Measurements from ENCODE around the gene EID2B.
A peak's percentile ranks its signal among the peaks of the same experiment; 100 is the strongest.

The EID2B gene

DNA sequence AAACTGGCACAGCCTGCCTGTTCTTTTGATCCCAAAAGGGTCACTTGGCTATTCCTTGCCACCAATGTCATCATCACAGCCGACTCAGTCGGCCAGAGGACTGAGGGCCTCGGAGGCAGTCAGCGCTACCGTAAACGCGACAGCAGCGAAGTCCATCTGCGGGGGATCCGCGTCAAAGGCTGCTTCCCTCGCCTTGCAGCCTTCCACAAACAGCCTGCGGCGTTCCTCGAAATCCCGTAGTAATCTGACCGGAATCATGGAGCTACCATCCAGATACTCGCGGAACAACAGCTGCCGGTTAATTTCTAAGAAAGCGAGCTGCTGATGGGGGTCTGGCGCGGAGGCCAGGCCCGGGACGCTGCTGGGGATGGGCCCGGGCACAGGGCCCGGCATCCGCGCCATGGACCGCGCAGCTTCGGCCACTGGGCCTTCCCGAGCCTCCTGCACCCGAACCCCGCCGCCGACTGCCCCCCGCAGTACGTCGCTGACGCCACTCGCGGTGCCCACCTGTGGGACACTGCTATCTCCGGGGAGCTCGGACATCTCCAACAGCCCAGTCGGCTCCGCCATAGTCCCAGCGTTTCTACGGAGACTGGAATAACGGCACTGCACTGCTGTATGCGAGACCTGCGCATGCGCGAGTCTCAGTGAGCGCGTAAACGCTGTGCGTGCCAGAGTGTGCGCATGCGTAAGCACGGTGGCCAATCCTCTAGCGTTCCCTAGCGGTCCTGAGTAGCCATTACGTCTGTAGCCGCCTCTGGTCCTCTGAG, at the start of gene EID2B:
EID2B (minus strand) TSS at position 620 of the 770 bp plus-strand sequence; CDS start at position 570, 50 bp downstream.
- peak; percentile 96 to 99 for DNase-seq
- TF ChIP-seq GATA1 (IDR thresholded peaks at IDR 0.05; ENCODE audit: low read depth, low read length) (no peak), POLR2A (IDR thresholded peaks at IDR 0.05; ENCODE audit: low read length) (peak; percentile 77)

DNA sequence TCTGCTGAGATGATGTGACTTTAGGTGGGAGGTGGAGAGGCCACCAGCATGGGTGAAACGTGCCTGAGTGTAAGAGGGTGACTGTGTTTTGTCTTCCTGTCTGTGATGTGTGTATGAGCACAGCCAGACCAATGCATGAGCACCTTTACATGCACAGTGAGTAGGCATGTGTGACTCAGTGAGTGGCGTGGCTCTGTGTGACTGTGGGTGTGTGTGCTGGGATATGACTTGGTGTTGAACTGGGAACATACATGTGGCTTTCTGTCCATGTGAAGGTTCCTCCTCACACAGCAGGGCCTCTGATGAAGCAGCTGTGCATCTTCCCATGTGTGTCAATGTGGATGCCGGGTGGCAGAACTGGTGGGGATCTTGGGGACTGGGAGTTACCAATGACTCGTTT, 49.8 kb upstream of the EID2B start:
- TF ChIP-seq POLR2A (IDR thresholded peaks at IDR 0.05; ENCODE audit: low read length) (no peak), GATA1 (IDR thresholded peaks at IDR 0.05; ENCODE audit: low read depth, low read length) (no peak)
- no peak for DNase-seq

GRCh38 chr19:39568604-39569003, 36.0 kb upstream of the EID2B start:
- TF ChIP-seq POLR2A (IDR thresholded peaks at IDR 0.05; ENCODE audit: low read length) (no peak), GATA1 (IDR thresholded peaks at IDR 0.05; ENCODE audit: low read depth, low read length) (no peak)
- DNase-seq: no peak

DNA sequence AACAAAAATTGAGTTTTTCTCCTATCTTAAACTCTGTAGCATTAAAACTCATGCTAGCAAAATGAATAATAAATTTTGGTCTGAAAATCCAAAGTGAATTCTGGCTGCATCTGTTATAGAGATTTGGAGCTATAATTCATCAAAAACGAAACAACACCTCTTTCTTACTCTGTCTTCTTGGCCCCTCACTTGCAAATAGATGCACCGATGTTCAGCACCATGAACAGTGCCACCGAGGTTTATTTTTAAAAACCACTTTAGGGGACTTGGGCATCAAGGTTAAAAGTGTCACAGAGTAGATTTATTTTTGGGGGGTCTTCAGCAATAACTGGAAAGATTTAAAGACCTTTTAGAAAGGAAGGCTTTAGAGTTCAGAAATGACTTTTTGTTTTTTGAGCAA, 33.4 kb upstream of the EID2B start:
- DNase-seq: no peak
- TF ChIP-seq POLR2A (IDR thresholded peaks at IDR 0.05; ENCODE audit: low read length) (no peak), GATA1 (IDR thresholded peaks at IDR 0.05; ENCODE audit: low read depth, low read length) (no peak)

- TF ChIP-seq POLR2A (IDR thresholded peaks at IDR 0.05; ENCODE audit: low read length) (no peak), GATA1 (IDR thresholded peaks at IDR 0.05; ENCODE audit: low read depth, low read length) (no peak)
- DNase-seq: no peak
Measured at GRCh38 chr19:39563408-39563807, 30.8 kb upstream of the EID2B start.

DNA sequence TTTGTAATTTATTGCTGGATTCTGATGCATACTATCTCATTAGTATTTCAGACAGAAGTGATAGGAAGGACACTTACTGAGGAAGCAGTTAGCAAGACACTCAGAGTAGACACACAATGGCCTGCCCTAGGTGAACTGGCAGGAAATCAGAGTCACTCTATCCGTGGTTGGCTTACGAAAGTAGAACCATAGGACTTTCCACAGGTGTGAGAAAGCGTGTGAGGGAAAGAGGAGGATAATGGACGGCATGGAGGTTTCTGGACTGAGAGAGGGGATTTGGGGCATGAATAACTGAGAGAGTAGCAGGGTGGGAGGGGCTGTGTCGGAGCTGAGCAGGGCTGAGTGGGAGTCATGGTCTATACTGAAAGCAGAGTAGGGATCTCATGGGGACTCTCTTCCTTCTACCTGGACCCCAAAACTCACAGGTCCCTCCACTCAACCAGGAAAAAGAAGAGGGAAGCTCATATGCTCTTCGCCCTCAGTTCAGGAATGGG, 26.0 kb upstream of the EID2B start:
- no peak for DNase-seq
- TF ChIP-seq GATA1 (IDR thresholded peaks at IDR 0.05; ENCODE audit: low read depth, low read length): no peak
- no peak for TF ChIP-seq POLR2A (IDR thresholded peaks at IDR 0.05; ENCODE audit: low read length)

DNA sequence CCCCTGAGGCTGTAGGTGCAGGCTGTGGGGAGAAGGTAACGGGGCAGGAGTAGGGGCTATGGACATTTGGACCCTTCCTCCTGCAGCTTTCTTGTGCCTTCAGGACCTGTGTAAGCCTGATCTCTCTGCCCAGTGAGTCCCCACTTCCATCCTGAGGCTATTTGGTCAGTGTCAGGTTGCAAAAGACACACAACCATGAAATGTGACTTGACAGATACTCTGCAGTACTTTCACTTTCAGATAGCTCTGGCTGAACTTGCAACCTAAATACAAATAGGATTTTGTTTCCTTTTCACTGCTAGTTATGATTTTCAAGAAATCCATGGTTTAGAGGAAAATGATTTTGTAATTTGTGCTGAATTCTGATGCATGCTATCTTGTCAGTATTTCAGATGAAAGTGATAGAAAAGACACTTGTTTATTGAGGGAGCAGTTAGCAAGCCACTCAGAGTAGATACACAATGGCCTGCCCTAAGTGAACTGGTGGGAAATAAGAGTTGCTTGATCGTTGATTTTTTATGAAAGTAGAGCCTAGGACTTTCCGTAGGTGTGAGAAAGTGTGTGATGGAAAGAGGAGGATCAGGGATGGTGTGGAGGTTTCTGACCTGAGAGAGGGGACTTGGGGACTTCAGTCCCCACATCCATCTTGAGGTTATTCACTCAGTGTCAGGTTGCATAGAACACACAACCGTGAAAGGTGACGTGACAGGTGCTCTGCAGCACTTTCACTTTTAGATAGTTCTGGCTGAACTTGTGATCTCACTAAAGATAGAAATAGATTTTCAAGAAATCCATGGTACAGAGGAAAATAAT, 25.4 kb upstream of the EID2B start:
- no peak for DNase-seq
- TF ChIP-seq POLR2A (IDR thresholded peaks at IDR 0.05; ENCODE audit: low read length) (no peak), GATA1 (IDR thresholded peaks at IDR 0.05; ENCODE audit: low read depth, low read length) (no peak)

DNA sequence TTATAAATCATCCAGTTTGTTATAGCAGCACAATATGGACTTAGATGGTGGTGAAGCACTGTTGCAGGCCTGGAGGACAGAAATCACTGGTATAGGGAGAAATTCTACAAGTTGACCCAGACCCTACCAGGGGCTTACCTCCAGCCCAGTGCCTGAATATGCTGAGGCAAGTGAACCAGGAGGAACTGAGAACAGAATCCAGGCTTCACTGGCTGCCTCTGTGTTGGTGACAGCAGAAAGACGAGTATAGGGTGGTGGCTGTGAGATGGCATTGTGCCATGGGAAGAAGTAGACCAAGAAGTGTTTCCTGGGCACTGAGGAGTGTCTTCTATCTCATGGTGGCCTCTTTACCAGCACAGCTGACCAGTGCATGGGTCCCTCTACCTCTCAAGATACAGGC, 23.2 kb upstream of the EID2B start:
- TF ChIP-seq POLR2A (IDR thresholded peaks at IDR 0.05; ENCODE audit: low read length) (no peak), GATA1 (IDR thresholded peaks at IDR 0.05; ENCODE audit: low read depth, low read length) (no peak)
- DNase-seq: no peak

- no peak for DNase-seq
Measured at GRCh38 chr19:39554701-39555311, 22.2 kb upstream of the EID2B start.

DNA sequence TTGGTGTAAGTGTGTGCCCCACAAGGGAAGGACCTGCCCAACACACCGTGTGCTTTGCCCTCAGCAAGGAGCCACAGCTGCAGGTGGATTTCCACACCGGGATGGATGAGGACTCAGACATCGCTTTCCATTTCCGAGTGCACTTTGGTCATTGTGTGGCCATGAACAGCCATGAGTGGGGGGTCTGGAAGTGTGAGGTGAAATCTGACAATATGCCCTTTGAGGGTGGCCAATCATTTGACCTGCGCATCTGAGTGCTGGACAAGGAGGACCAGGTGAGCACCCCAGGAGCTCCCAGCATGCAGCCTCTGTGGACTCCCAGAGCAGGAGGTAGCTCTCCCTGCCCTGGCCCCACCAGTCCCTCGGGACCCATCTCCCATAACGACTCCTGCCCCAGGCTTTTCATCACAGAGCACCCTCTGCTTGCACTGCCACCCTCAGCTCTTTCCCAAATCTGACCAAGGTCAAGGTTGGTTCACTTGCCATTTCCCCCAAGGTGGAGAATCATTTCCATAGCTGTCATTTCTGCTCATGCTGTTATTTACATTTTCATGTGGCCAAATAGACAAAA, 20.5 kb upstream of the EID2B start:
- DNase-seq: no peak
- TF ChIP-seq POLR2A (IDR thresholded peaks at IDR 0.05; ENCODE audit: low read length): no peak
- TF ChIP-seq GATA1 (IDR thresholded peaks at IDR 0.05; ENCODE audit: low read depth, low read length): no peak

More at GRCh38 chr19:39554701-39555311, 22.2 kb upstream of the EID2B start:
- TF ChIP-seq GATA1 (IDR thresholded peaks at IDR 0.05; ENCODE audit: low read depth, low read length): no peak
- no peak for TF ChIP-seq POLR2A (IDR thresholded peaks at IDR 0.05; ENCODE audit: low read length)

DNA sequence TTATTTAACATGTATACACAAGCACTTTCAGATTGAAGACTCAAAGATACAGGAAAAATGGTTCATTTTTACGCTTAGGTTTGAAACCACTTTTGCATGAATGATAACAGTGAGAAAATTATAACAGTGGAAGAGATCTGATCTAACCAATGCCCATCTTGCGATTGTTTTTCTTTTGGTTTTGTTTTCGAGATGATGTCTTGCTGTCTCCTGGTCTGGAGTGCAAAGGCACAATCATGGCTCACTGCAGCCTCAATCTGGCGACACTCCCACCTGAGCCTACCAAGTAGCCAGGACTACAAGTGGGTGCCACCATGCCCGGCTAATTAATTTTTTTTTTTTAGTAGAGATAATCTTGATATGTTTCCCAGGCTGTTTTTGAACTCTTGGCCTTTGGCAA, 17.5 kb upstream of the EID2B start:
- no peak for TF ChIP-seq POLR2A (IDR thresholded peaks at IDR 0.05; ENCODE audit: low read length)
- TF ChIP-seq GATA1 (IDR thresholded peaks at IDR 0.05; ENCODE audit: low read depth, low read length): no peak
- DNase-seq: no peak

GRCh38 chr19:39546599-39546998, 13.9 kb upstream of the EID2B start:
- TF ChIP-seq POLR2A (IDR thresholded peaks at IDR 0.05; ENCODE audit: low read length): no peak
- TF ChIP-seq GATA1 (IDR thresholded peaks at IDR 0.05; ENCODE audit: low read depth, low read length): no peak
- peak; percentile 7 to 22 for DNase-seq

- DNase-seq: no peak
- no peak for TF ChIP-seq GATA1 (IDR thresholded peaks at IDR 0.05; ENCODE audit: low read depth, low read length)
- TF ChIP-seq POLR2A (IDR thresholded peaks at IDR 0.05; ENCODE audit: low read length): no peak
Measured at GRCh38 chr19:39544911-39545310, 12.3 kb upstream of the EID2B start.

All from erythroblast (primary cell).